ENCODE results near the gene RPAP3.

Gene RPAP3

GRCh38 chr12:47705566-47706425 is at the start of gene RPAP3:
Gene RPAP3 (minus strand): TSS chr12:47706030. CDS start chr12:47702840, 3,190 bp downstream.
- peak; percentile 92 for DNase-seq (ENCODE audit: low spot score)

- DNase-seq (ENCODE audit: low spot score): peak; percentile 58
Measured at GRCh38 chr12:47754881-47755280, 49.1 kb upstream of the RPAP3 start.

DNA sequence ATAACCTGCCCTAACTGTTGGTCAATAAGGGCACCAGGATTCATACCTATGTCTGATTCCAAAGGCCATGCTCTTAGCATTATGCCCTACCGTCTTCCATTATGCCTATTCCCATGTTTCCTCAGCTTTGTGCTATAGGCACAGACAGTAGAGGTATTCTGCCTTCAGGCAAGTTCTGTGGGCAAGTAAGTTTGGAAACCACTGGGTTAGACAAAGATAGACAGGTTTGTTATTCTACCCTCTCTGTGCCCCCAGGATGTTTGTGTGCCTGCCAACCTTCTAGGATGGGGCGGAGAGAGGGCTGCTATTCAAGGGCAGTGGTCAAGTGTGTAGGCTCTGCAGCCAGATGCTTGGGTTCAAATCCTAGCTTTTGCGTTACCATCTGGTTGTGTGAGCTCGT is 48.3 kb upstream of the RPAP3 start:
- no peak for DNase-seq (ENCODE audit: low spot score)

GRCh38 chr12:47753021-47754001 is 47.5 kb upstream of the RPAP3 start:
- DNase-seq (ENCODE audit: low spot score): peak; percentile 38

GRCh38 chr12:47752552-47752951 is 46.7 kb upstream of the RPAP3 start:
- no peak for DNase-seq (ENCODE audit: low spot score)

GRCh38 chr12:47752121-47752520 is 46.3 kb upstream of the RPAP3 start:
- no peak for DNase-seq (ENCODE audit: low spot score)

- no peak for DNase-seq (ENCODE audit: low spot score)
Measured at GRCh38 chr12:47751561-47751960, 45.7 kb upstream of the RPAP3 start.

DNA sequence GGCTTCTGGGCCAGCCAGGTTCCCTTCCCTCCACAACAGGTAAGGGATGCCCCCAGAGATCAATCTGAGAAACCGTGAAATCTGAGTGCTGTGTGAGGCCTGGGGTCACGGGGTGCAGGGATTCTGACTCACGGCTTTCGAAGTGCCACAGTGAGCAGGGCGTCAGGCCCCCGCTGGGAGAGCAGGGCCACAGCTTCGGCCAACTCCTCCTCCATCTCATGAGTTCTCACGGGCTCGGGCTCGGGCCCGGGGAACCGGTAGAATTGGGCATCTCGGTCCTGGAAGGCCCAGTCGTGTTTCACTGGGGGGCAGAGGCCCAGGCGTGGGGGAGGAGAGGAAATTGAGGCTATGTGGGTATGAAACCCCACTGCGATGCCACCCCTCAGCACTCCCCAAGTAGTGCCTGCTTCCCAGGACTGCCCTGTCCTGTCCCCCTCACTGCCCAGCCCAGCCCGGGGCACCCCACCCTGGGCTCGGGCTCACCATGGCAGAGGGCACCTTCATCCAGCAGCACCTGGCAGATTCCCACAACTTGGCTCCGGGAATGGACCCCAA is 45.2 kb upstream of the RPAP3 start:
- DNase-seq (ENCODE audit: low spot score): no peak

GRCh38 chr12:47750229-47750798 is 44.5 kb upstream of the RPAP3 start:
- no peak for DNase-seq (ENCODE audit: low spot score)

DNA sequence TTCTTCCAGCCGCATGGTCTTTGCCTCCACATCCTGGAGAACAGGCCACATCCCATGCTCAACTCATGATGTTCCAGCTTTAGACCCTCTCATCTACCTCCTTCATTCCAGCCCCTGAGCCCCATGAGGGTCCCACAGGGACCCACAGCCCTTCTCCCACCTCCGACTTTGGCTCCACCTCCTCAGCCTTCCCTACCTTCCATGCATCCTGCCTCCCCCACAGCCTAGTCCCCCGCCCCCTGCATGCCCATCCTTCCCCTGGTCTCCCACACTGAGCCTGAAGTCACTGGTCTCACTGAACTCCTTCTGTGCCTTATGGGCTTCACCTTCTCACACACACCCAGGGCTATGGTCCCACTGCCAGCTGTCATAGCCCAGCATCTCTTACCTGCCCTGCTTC is 43.1 kb upstream of the RPAP3 start:
- DNase-seq (ENCODE audit: low spot score): no peak

GRCh38 chr12:47748507-47748828 is 42.6 kb upstream of the RPAP3 start:
- DNase-seq (ENCODE audit: low spot score): no peak

- DNase-seq (ENCODE audit: low spot score): no peak
Measured at GRCh38 chr12:47747596-47748506, 42.0 kb upstream of the RPAP3 start.

DNA sequence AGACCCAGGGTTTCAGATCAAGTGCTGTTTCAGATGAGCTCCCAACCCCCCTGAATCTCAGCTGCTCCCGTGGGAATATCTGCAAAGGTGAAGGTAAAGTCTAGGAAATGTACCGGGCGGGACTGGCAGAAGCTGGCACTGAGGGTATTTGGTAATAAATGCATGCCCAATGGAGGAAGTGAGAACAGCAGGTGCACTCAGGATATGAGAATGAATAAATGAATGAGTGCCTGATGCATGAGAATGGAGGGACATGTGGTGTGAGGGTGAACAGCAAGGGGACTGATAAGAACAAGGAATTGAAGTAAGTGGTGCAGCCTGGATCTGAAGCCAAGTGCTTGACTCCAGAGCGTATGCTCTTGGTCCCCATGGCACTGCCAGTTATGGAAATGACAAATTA is 41.3 kb upstream of the RPAP3 start:
- DNase-seq (ENCODE audit: low spot score): no peak

DNA sequence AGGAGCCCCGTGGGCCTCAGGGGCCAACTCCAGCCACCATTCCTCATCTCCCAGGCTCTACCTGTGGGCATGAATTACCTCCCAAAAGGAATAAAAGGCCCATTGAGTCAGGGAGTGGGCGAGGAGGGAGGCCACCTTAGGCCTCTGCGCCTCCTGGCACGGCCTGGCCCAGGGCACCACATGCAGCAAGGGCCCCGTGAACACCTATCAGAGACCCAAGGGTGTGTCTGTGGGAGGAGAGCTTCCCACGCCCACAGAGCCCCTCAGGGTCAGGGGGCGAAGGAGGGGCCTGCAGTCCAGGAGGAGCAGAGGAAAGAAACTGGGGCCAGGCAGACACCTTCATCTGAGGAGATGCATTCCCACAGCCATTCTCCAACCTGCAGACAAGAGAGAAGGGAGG is 40.7 kb upstream of the RPAP3 start:
- no peak for DNase-seq (ENCODE audit: low spot score)

DNA sequence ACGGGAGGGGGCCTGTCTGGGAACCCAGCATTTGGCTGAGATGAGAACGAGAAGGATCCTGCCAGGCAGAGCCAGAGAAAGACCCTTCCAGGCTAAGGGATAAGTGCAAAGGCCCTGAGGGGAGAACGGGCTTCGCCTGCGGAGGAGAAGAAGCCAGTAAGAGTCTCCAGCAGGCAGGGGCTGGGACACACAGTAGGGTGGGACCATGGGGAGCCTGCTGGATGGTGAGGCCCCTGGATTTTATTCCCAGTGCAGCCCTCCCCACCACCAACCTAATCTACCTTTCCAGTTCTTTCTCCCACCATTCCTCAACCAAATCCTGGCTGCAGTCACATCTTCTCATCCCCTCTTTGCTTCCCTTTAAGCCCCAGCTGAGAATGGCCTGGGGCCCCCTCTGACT is 40.2 kb upstream of the RPAP3 start:
- no peak for DNase-seq (ENCODE audit: low spot score)

DNA sequence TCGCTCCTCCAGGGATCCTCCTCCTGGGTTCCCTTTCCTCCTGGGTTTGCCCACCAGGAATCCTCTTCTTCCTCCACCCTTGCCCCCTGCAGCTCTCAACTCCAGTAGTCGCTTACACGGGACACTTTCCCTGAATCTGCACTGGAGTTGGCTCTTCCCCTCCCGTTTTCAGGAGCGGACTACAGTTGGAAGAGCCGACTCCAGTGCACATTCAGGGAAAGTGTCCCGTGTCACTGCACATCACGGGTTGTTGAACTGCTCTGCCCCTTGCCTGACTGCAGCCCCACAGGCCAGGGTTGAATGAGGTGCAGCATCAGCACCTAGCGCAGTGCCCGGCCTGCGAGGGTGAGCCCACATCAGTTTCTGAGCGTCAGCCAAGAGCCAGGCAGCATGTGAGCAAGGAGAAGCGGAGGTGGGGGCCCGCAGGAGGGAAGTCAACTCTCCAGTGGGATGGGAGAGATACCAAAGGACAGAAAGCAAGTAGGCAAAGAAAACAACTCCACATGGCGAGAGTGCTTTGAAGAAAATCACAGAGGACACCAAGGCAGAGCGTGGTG is 39.7 kb upstream of the RPAP3 start:
- DNase-seq (ENCODE audit: low spot score): no peak

DNA sequence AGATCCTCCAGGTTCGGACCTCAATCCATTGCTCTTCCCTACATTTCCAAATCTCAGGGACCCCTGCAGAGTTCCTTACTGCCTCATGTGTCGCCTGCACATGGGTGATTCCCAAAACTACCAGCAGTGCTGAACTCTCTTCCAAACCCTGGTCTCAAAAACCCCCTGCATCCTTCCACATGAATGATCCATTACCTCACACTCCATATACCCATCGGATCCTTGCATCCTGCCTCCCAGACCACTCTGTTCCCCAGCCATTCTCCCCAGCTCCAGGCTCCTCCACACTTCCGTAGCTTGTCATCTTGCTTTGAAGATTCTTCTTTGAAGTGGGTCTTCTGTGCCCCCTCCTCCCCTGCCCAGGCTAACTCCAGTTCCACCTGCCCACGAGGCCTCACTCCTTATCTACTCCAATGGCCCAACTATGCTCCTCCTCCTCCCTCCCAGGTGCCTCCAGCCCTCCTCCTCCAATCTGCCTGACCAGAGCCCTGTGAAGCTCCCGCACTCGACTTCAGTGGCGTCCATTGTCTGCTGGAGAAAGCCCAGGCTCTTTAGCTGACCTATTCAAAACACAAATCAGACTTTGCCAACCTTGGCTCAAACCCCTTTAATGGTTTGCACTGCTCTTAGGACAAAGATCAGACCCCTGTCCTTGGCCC is 39.1 kb upstream of the RPAP3 start:
- DNase-seq (ENCODE audit: low spot score): no peak

DNA sequence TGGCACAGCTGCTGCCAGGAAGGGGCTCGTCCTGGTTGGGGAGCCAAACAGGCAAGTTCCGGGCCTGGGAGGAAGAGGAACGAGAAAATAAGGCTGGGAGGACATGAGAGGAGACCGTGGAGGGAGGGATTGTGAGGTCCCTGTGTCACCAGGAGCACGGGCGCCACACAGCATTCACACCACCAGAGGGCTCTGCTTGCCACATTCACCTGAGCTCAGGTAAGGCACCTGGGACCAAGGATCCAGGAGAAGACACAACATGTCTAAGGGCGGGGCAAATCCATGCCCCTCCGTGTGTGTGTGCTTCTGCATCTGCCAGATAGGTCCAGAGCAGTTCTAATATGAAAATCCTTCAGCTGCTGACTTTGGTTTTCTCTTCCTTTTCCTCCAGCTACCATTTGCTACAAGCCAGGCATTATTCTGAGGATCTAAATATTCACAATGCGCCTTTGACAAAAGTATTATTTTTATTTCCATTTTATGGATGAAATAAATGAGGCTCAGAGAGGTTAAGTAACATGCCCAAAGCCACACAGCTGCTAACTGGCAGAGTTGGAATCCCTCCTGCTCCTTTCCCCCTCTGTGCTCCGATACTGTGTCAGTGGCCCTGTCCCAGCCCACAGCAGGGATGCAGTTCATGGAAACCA is 38.3 kb upstream of the RPAP3 start:
- DNase-seq (ENCODE audit: low spot score): no peak

DNA sequence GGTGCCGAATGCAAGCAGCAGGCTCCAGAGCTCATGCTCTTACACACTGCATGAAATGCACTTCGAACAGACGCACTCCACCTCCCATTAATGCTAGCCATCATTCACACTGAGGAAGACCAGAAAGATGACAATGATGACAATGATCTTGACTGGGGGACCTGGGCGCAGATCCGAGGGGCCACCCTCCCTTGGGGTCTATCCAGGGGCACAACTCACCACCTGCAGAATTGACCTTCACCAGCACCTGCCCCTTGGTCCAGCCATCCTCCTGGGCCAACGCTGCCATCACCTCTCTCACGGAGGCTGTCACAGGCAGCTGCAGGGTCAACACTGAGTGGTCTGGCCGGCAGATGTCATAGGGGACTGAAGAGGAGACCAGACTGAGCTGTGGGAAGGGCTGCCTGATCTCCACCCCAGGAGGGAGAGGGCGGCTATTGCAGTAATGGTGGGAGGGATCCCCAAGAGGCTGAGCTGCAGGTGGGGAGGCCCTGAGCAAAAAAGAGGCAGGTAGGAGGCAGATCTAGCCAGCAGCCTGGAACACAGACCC is 37.6 kb upstream of the RPAP3 start:
- no peak for DNase-seq (ENCODE audit: low spot score)
